Measurements from ENCODE around the gene AKAP3.

GRCh38 chr12:4610481-4610880 lies 38.4 kb downstream of the AKAP3 start:
- TF ChIP-seq POLR2A (IDR thresholded peaks at IDR 0.05), result no peak
- TF ChIP-seq, protein P1, sequence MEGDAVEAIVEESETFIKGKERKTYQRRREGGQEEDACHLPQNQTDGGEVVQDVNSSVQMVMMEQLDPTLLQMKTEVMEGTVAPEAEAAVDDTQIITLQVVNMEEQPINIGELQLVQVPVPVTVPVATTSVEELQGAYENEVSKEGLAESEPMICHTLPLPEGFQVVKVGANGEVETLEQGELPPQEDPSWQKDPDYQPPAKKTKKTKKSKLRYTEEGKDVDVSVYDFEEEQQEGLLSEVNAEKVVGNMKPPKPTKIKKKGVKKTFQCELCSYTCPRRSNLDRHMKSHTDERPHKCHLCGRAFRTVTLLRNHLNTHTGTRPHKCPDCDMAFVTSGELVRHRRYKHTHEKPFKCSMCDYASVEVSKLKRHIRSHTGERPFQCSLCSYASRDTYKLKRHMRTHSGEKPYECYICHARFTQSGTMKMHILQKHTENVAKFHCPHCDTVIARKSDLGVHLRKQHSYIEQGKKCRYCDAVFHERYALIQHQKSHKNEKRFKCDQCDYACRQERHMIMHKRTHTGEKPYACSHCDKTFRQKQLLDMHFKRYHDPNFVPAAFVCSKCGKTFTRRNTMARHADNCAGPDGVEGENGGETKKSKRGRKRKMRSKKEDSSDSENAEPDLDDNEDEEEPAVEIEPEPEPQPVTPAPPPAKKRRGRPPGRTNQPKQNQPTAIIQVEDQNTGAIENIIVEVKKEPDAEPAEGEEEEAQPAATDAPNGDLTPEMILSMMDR (IDR thresholded peaks at IDR 0.05), result no peak

Data from prostate gland (tissue), 2 donors.